H1 (cell line): ENCODE data around the gene FBXO21. TPM values are rescaled to one million over a fixed set of nuclear protein-coding genes. Genes with fewer than 3 reads are reported as not detected.
A peak's percentile ranks its signal among the peaks of the same experiment; 100 is the strongest.

Experiments used
- KDM5A ChIP-seq: fragments of 200-600 bp; IDR thresholded peaks from 2 replicates; pipeline ENCODE4 v1.7.1; 2012; ENCODE audit warnings: mild to moderate bottlenecking, low read length, inconsistent platforms, mixed read lengths
- RAD21 ChIP-seq, 2 experiments: IDR thresholded peaks in 1 of 2; conservative IDR thresholded peaks in 1 of 2; 2 replicates each; pipeline ENCODE4 v1.6.1; 2011; ENCODE audit warnings: low read depth in 2 of 2, low read length in 2 of 2, improper control_type of control experiment in 1 of 2, inconsistent platforms in 1 of 2, mild to moderate bottlenecking in 1 of 2, moderate library complexity in 1 of 2
- SIRT6 ChIP-seq: IDR thresholded peaks from one replicate; pipeline ENCODE4 v1.7.1; 2012; ENCODE audit warnings: low read length, inconsistent platforms
- TCF12 ChIP-seq: IDR thresholded peaks from 2 replicates; pipeline ENCODE4 v1.6.1; 2011; ENCODE audit warnings: low read depth, mild to moderate bottlenecking, low read length
- polyA plus RNA-seq, 7 experiments: library from polyadenylated mRNA; depleted of rRNA in 3 of 7; stranded (reverse) in 5 of 7; unstranded in 2 of 7; fragments of >200 nt in 5 of 7; fragments of 200-250 nt in 2 of 7; gene quantifications; 1 replicate in 5 of 7; 2 replicates in 1 of 7; 4 replicates in 1 of 7; pipeline versions ENCODE4 v1.2.1 to v1.2.3, GENCODE V29; 2011 to 2013; ENCODE audit warnings: missing spikeins in 2 of 7, mixed read lengths in 2 of 7
- total RNA-seq: library from RNA; stranded (reverse); fragmentation: NEBNext Ultra II Directional; extraction: Animal tissue kit (Norgen Biotek cat#: 25700); gene quantifications from 2 replicates; pipeline ENCODE4 v1.2.1, GENCODE V29; 2021
- TF ChIP-seq, protein P1 (sequence below), 3 experiments: IDR thresholded peaks; 1 replicate in 2 of 3; 2 replicates in 1 of 3; pipeline versions ENCODE4 v1.5.1 to v1.6.1; 2011; ENCODE audit warnings: low read length in 3 of 3, mild to moderate bottlenecking in 3 of 3, inconsistent platforms in 2 of 3, low read depth in 1 of 3, moderate library complexity in 1 of 3; ENCODE audit not compliant: insufficient read depth in 1 of 3; ENCODE audit errors: control extremely low read depth in 1 of 3

FBXO21 gene
- total and polyA plus RNA-seq, 2 of the 8 experiments (the other 6 are each of a cell fraction or from before 2014, with no cell fraction given) = 57.0 to 80.6 TPM

DNA sequence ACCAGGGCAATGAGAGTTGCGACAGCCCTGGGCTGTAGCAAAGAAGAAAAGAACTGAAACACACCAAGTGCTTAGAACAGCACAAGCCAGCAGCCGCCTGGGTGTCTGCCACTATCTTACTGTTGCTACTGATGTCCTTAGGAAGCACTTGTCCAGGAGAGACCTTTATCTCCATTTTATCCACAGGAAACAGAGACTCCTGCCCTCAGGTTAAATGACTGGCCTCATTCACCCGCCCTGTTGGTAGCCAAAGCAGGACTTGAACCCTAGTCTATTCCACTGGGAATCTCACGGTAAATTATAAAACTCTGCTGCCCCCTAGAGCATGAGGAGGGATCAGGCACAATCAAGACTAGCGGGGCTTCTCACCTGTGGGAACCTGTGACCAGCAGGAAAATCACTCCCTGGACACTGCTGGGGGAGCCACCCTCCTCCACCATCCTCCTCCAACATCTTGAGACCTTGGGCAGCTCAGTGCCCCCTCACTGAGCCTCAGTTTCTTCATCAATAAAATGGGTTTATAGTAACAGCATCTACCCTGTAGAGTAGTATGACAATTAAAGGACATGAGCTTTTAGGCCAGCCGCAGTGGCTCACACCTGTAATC lies 70.6 kb downstream of the FBXO21 start (continued):
- TF ChIP-seq RAD21 (IDR thresholded peaks at IDR 0.05 in 1 of 2, conservative IDR thresholded peaks at IDR 0.05 in 1 of 2; ENCODE audit: low read depth in 2 of 2, low read length in 2 of 2) = peak; percentile 88 to 95
- no peak for TF ChIP-seq TCF12
- no peak for TF ChIP-seq KDM5A
- TF ChIP-seq SIRT6 = no peak
- TF ChIP-seq, protein P1, sequence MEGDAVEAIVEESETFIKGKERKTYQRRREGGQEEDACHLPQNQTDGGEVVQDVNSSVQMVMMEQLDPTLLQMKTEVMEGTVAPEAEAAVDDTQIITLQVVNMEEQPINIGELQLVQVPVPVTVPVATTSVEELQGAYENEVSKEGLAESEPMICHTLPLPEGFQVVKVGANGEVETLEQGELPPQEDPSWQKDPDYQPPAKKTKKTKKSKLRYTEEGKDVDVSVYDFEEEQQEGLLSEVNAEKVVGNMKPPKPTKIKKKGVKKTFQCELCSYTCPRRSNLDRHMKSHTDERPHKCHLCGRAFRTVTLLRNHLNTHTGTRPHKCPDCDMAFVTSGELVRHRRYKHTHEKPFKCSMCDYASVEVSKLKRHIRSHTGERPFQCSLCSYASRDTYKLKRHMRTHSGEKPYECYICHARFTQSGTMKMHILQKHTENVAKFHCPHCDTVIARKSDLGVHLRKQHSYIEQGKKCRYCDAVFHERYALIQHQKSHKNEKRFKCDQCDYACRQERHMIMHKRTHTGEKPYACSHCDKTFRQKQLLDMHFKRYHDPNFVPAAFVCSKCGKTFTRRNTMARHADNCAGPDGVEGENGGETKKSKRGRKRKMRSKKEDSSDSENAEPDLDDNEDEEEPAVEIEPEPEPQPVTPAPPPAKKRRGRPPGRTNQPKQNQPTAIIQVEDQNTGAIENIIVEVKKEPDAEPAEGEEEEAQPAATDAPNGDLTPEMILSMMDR (IDR thresholded peaks at IDR 0.05; ENCODE audit: control extremely low read depth in 1 of 3, insufficient read depth in 1 of 3, low read depth in 1 of 3, low read length in 3 of 3) = peak; percentile 63 to 89 (median 86)
